Stimulated activated CD4-positive, alpha-beta T cell treated with anti-CD3 and anti-CD28 coated beads, Interleukin-2, amount 100 ng/mL, for 24 hours (primary cell): Measurements from ENCODE around the gene ZNF354B.
A peak's percentile ranks its signal among the peaks of the same experiment; 100 is the strongest.
"Not testable (repeated sequence)": the region's sequence is repeated elsewhere in the genome, so short reads cannot be mapped to it uniquely, and the experiment has no call there.

Experiments used
- DNase-seq, 2 donors: peaks; one replicate each; pipeline ENCODE4 v3.0.0-alpha.2; 2020

ZNF354B gene

GRCh38 chr5:178859625-178860521 lies at the start of gene ZNF354B:
ZNF354B (plus strand) TSS chr5:178859953; CDS start chr5:178861048, 1,095 bp downstream.
- peak; percentile 81 to 83 for DNase-seq

GRCh38 chr5:178817506-178817905 lies 42.2 kb upstream of the ZNF354B start:
- DNase-seq: no peak

GRCh38 chr5:178818094-178818493 lies 41.7 kb upstream of the ZNF354B start:
- DNase-seq: no peak

GRCh38 chr5:178820001-178820400 lies 39.8 kb upstream of the ZNF354B start:
- no peak for DNase-seq

GRCh38 chr5:178825444-178825843 lies 34.3 kb upstream of the ZNF354B start:
- no peak for DNase-seq

- no peak for DNase-seq
Observed at GRCh38 chr5:178826216-178826615, 33.5 kb upstream of the ZNF354B start.

- DNase-seq: no peak
Observed at GRCh38 chr5:178827636-178828035, 32.1 kb upstream of the ZNF354B start.

- DNase-seq: no peak
Observed at GRCh38 chr5:178831049-178831448, 28.7 kb upstream of the ZNF354B start.

GRCh38 chr5:178832618-178833201 lies 27.0 kb upstream of the ZNF354B start:
- DNase-seq: no peak

GRCh38 chr5:178836628-178837027 lies 23.1 kb upstream of the ZNF354B start:
- DNase-seq: no peak

GRCh38 chr5:178838695-178839318 lies 20.9 kb upstream of the ZNF354B start:
- not testable (repeated sequence) for DNase-seq

GRCh38 chr5:178839319-178839704 lies 20.4 kb upstream of the ZNF354B start:
- peak; percentile 45 to 62 for DNase-seq

GRCh38 chr5:178840399-178840798 lies 19.4 kb upstream of the ZNF354B start:
- DNase-seq: not testable (repeated sequence)

- no peak for DNase-seq
Observed at GRCh38 chr5:178849316-178849715, 10.4 kb upstream of the ZNF354B start.

GRCh38 chr5:178851951-178852350 lies 7.8 kb upstream of the ZNF354B start:
- no peak for DNase-seq

GRCh38 chr5:178854284-178854683 lies 5.5 kb upstream of the ZNF354B start:
- no peak for DNase-seq

- not testable (repeated sequence) for DNase-seq
Observed at GRCh38 chr5:178860615-178861014, 862 bp downstream of the ZNF354B start.

GRCh38 chr5:178861627-178862026 lies 1.9 kb downstream of the ZNF354B start:
- no peak for DNase-seq

GRCh38 chr5:178866946-178867345 lies 7.2 kb downstream of the ZNF354B start:
- DNase-seq: no peak

- DNase-seq: no peak
Observed at GRCh38 chr5:178869577-178869976, 9.8 kb downstream of the ZNF354B start.

- DNase-seq: no peak
Observed at GRCh38 chr5:178870411-178870810, 10.7 kb downstream of the ZNF354B start.

- DNase-seq: no peak
Observed at GRCh38 chr5:178872302-178872701, 12.5 kb downstream of the ZNF354B start.

- DNase-seq: not testable (repeated sequence)
Observed at GRCh38 chr5:178883115-178883694, 23.5 kb downstream of the ZNF354B start.
